HepG2 (cell line): ENCODE results near the gene STX4.

ENCODE experiments used
- CREM ChIP-seq, 2 experiments: sonication (generic) in 1 of 2; formaldehyde crosslinking in 1 of 2; IDR thresholded peaks; 2 replicates each; pipeline versions ENCODE4 v1.4.0 to v1.6.1; 2016 to 2020; ENCODE audit warnings: antibody characterized with exemption in 1 of 2, mild to moderate bottlenecking in 1 of 2, missing genetic modification reagents in 1 of 2
- MXD4 ChIP-seq: IDR thresholded peaks from 2 replicates; pipeline ENCODE4 v1.6.1; 2016; ENCODE audit warnings: mild to moderate bottlenecking, missing biosample characterization, missing genetic modification reagents

DNA sequence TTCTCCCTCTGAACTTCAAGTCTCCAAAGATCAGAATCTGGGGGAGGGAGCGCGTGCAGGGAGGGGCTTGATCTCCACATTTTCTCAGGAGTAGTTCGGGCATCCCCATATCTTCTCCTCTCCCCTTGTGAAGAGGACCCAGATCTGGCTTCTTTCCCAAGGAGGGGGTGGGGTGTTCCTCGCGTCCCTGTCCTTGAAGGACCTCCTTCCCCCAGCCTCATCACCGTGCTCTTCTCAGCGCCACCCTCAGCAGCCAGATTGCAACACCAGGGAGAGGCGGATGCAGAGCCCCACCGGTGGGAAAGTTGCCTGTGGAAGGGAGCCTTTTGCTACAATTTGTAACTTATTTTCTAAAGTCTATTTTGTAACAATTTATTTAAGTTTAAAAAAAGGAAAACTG lies 49.7 kb downstream of the STX4 start:
- TF ChIP-seq MXD4 (CRISPR knock-in tag) (no peak), CREM (IDR thresholded peaks at IDR 0.05) (no peak), CREM (CRISPR knock-in tag; IDR thresholded peaks at IDR 0.05) (no peak)
